Measurements from ENCODE around the gene PRKCG.
A peak's percentile ranks its signal among the peaks of the same experiment; 100 is the strongest.

Gene PRKCG

GRCh38 chr19:53864308-53864836 is 17.6 kb upstream of the PRKCG start:
- no peak for DNase-seq (ENCODE audit: low read depth)
- H3K4me3 ChIP-seq (ENCODE audit: low read depth, low read length), result no peak overlapping the region
- TF ChIP-seq, protein P1, sequence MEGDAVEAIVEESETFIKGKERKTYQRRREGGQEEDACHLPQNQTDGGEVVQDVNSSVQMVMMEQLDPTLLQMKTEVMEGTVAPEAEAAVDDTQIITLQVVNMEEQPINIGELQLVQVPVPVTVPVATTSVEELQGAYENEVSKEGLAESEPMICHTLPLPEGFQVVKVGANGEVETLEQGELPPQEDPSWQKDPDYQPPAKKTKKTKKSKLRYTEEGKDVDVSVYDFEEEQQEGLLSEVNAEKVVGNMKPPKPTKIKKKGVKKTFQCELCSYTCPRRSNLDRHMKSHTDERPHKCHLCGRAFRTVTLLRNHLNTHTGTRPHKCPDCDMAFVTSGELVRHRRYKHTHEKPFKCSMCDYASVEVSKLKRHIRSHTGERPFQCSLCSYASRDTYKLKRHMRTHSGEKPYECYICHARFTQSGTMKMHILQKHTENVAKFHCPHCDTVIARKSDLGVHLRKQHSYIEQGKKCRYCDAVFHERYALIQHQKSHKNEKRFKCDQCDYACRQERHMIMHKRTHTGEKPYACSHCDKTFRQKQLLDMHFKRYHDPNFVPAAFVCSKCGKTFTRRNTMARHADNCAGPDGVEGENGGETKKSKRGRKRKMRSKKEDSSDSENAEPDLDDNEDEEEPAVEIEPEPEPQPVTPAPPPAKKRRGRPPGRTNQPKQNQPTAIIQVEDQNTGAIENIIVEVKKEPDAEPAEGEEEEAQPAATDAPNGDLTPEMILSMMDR (IDR thresholded peaks at IDR 0.05; ENCODE audit: insufficient read depth, low read depth, low read length, missing control alignments), result no peak

DNA sequence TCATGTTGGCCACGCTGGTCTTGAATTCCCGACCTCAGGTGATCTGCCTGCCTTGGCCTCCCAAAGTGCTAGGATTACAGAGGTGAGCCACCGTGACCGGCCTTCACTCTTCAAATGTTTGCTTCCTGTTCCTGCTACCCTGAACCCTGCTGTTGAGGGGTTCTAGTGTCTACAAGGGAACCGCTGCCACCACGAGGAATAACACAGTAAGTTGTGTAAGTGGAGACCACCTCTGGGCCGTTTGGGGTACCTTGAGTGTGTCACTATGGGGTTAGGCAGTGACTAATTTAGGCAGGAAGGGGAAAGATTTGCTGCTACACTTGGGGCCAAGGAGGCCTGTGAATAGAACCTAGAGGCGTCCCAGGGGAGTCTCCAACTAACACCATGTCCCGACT is 16.5 kb upstream of the PRKCG start:
- no peak for DNase-seq (ENCODE audit: low read depth)
- TF ChIP-seq, protein P1 (IDR thresholded peaks at IDR 0.05; ENCODE audit: insufficient read depth, low read depth, low read length, missing control alignments), result no peak
- no peak overlapping the region for H3K4me3 ChIP-seq (ENCODE audit: low read depth, low read length)

GRCh38 chr19:53865918-53866864 is 15.8 kb upstream of the PRKCG start:
- TF ChIP-seq, protein P1 (IDR thresholded peaks at IDR 0.05; ENCODE audit: insufficient read depth, low read depth, low read length, missing control alignments), result no peak
- H3K4me3 ChIP-seq (ENCODE audit: low read depth, low read length), result no peak overlapping the region
- no peak for DNase-seq (ENCODE audit: low read depth)

GRCh38 chr19:53866865-53867224 is 15.2 kb upstream of the PRKCG start:
- TF ChIP-seq, protein P1 (IDR thresholded peaks at IDR 0.05; ENCODE audit: insufficient read depth, low read depth, low read length, missing control alignments), result no peak
- DNase-seq (ENCODE audit: low read depth), result no peak
- no peak overlapping the region for H3K4me3 ChIP-seq (ENCODE audit: low read depth, low read length)

GRCh38 chr19:53867225-53868090 is 14.5 kb upstream of the PRKCG start, which contains the start of gene MYADM:
MYADM (plus strand) TSS chr19:53867883; CDS start chr19:53873530, 5,647 bp downstream.
- H3K4me3 ChIP-seq (ENCODE audit: low read depth, low read length), result no peak within 1 kb of the TSS
- DNase-seq (ENCODE audit: low read depth), result peak; percentile 44
- TF ChIP-seq, protein P1 (IDR thresholded peaks at IDR 0.05; ENCODE audit: insufficient read depth, low read depth, low read length, missing control alignments), result no peak

DNA sequence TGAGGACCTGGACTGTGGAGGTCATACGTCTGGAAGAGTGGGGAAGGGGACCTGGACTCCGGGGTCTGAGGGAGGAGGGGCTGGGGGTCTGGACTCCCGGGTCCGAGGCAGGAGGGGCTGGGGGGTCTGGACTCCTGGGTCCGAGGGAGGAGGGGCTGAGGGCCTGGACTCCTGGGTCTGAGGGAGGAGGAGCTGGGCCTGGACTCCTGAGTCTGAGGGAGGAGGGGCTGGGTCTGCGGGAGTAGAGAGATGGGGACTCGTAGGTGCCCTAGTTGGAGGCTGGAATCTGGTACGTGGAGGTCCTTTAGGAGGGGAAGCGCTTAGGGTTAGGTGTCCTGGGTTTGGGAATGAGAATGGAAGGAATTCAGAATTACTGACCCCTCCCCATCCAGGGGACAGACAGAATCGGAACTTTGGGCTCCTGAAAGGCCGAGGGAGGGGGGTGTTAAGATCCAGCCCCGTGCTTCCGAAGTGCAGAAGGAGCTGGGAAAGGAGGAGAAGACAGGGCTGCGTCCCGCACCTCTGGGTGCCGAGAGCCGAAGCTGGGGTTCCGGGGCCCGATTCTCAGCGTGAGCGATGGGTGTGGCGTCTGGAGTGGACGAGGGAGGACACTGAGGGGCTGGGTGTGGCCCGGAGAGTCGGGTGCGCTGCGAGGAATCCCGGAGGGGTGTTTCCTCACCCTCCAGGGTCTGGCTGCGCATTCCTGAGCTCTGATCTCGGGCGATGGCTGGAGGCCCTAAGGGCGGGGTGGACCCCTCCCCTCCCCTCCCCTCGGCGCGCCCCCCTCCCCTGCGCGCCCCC is 13.7 kb upstream of the PRKCG start:
- TF ChIP-seq, protein P1 (IDR thresholded peaks at IDR 0.05; ENCODE audit: insufficient read depth, low read depth, low read length, missing control alignments), result no peak
- no peak overlapping the region for H3K4me3 ChIP-seq (ENCODE audit: low read depth, low read length)
- no peak for DNase-seq (ENCODE audit: low read depth)
